BLaER1 treated with 17β-estradiol and CSF1 and Interleukin-3, amounts not matched to agents 10 nM and 100 nM (cell line): ENCODE measurements around the gene FUS.
"Not testable (repeated sequence)": the region's sequence is repeated elsewhere in the genome, so short reads cannot be mapped to it uniquely, and the experiment has no call there.

Experiments
- H3K27ac ChIP-seq, 11 experiments: shearing (Covaris generic); formaldehyde crosslinking; 2 replicates each; pipeline ENCODE4 v1.8.1; 2022
- H3K27me3 ChIP-seq, 11 experiments: shearing (Covaris generic); formaldehyde crosslinking; 2 replicates each; pipeline ENCODE4 v1.8.1; 2022
- H3K36me3 ChIP-seq, 11 experiments: shearing (Covaris generic); formaldehyde crosslinking; 2 replicates each; pipeline ENCODE4 v1.8.1; 2022
- H3K4me1 ChIP-seq, 10 experiments: shearing (Covaris generic); formaldehyde crosslinking; 2 replicates each; pipeline ENCODE4 v1.8.1; 2022
- H3K4me2 ChIP-seq, 11 experiments: shearing (Covaris generic); formaldehyde crosslinking; 2 replicates each; pipeline ENCODE4 v1.8.1; 2022
- H3K4me3 ChIP-seq, 10 experiments: shearing (Covaris generic); formaldehyde crosslinking; 2 replicates each; pipeline ENCODE4 v1.8.1; 2022
- H3K9ac ChIP-seq, 11 experiments: shearing (Covaris generic); formaldehyde crosslinking; 2 replicates each; pipeline ENCODE4 v1.8.1; 2022
- H3K9me3 ChIP-seq, 11 experiments: shearing (Covaris generic); formaldehyde crosslinking; replicated peaks in 1 of 11; 2 replicates each; pipeline ENCODE4 v1.8.1; 2022
- H4K20me1 ChIP-seq, 11 experiments: shearing (Covaris generic); formaldehyde crosslinking; 2 replicates each; pipeline ENCODE4 v1.8.1; 2022
- Cebpa-rat ChIP-seq, 11 experiments: shearing (Covaris generic); IDR thresholded peaks; 2 replicates each; pipeline ENCODE4 v1.8.1; 2022

The FUS gene

GRCh38 chr16:31142109-31143010, 37.6 kb upstream of the FUS start:
- H3K9me3 ChIP-seq = no peaks in the 10 kb centered on the region
- peak overlapping the region; percentile 68 to 86 (median 83) for H3K9ac ChIP-seq
- H3K27ac ChIP-seq = peak overlapping the region; percentile 74 to 88 (median 82)
- H3K4me2 ChIP-seq = peak overlapping the region; percentile 84 to 98 (median 95)
- H4K20me1 ChIP-seq = no peaks in the 10 kb centered on the region
- no peak for TF ChIP-seq Cebpa-rat (IDR thresholded peaks at IDR 0.05)
- no peaks in the 10 kb centered on the region for H3K27me3 ChIP-seq
- H3K36me3 ChIP-seq = no peaks in the 10 kb centered on the region
- peak overlapping the region; percentile 48 to 71 (median 58) for H3K4me3 ChIP-seq
- peaks cover 27 to 47% (median 37%) of the 10 kb centered on the region in 10 experiments for H3K4me1 ChIP-seq

DNA sequence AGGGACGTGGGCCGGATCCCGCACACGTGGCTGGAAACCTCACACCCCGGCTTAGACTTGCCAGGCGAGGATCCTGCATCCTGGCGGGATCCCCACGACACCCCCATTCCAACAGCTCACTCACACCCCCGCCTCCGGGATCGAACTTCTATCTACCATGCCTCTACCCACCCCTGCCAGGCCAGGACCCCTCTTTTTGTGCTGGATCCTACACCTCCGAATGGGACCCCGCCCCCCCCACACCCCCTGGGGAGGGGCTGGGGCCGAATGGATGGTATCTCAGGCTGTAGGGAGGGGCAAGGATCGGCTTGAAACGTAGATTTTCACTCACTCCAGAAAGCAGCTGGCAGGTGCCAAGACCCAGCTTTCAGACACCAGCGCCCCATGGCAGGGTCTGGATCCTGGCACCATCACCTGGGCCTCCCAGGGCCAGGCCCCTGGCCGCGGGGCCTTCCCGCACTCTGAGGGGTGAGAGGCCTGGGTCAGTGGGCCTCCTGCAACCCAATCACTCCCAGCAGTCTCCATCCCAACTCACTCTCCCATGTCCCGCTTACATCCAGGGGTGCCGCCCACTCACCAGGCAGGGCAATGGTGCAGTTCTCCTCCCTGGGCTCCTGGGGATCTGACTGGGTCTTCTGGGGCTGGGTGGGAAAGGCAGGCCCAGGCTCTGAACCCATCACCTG, 36.8 kb upstream of the FUS start:
- Histone ChIP-seq H3K4me1 (peaks cover 27 to 48% (median 38%) of the 10 kb centered on the region in 10 experiments), H3K9ac (peak overlapping the region; percentile 68 to 86 (median 83); a peak in 21 of 22 replicates)

GRCh38 chr16:31143694-31144148, 36.2 kb upstream of the FUS start:
- Histone ChIP-seq H3K27me3 (no peaks in the 10 kb centered on the region), H3K9me3 (no peaks in the 10 kb centered on the region), H3K9ac (no peak overlapping the region), H3K36me3 (no peaks in the 10 kb centered on the region), H3K27ac (no peak overlapping the region), H3K4me1 (peaks cover 27 to 49% (median 39%) of the 10 kb centered on the region in 10 experiments), H4K20me1 (no peaks in the 10 kb centered on the region), H3K4me3 (no peak overlapping the region), H3K4me2 (0 out of 22 replicates have a peak overlapping the region, but pooled peaks of 1 of the 11 experiments have one; percentile 98)
- no peak for TF ChIP-seq Cebpa-rat (IDR thresholded peaks at IDR 0.05)

More for the DNA sequence above, 36.8 kb upstream of the FUS start:
- Histone ChIP-seq H3K4me2 (peak overlapping the region; percentile 84 to 98 (median 95)), H3K36me3 (no peaks in the 10 kb centered on the region), H3K27me3 (no peaks in the 10 kb centered on the region), H3K9me3 (no peaks in the 10 kb centered on the region), H3K4me3 (peak overlapping the region; percentile 48 to 71 (median 58); a peak in 18 of 20 replicates), H4K20me1 (no peaks in the 10 kb centered on the region), H3K27ac (peak overlapping the region; percentile 74 to 88 (median 82); a peak in 21 of 22 replicates)
- TF ChIP-seq Cebpa-rat (IDR thresholded peaks at IDR 0.05) = no peak

- H3K27ac ChIP-seq, H3K27me3 ChIP-seq, H3K4me3 ChIP-seq, H3K9ac ChIP-seq, H3K36me3 ChIP-seq, H3K4me2 ChIP-seq, H4K20me1 ChIP-seq, H3K9me3 ChIP-seq: not testable (repeated sequence)
- H3K4me1 ChIP-seq = peaks cover 33 to 49% (median 42%) of the 10 kb centered on the region in 10 experiments
Measured at GRCh38 chr16:31144418-31144817, 35.5 kb upstream of the FUS start.

GRCh38 chr16:31145398-31145990, 34.4 kb upstream of the FUS start:
- H3K36me3 ChIP-seq = no peaks in the 10 kb centered on the region
- H3K27ac ChIP-seq = no peak overlapping the region
- no peak overlapping the region for H3K4me2 ChIP-seq
- TF ChIP-seq Cebpa-rat (IDR thresholded peaks at IDR 0.05) = no peak
- no peaks in the 10 kb centered on the region for H4K20me1 ChIP-seq
- no peak overlapping the region for H3K9ac ChIP-seq
- no peaks in the 10 kb centered on the region for H3K9me3 ChIP-seq
- peaks cover 38 to 54% (median 46%) of the 10 kb centered on the region in 10 experiments for H3K4me1 ChIP-seq
- no peak overlapping the region for H3K4me3 ChIP-seq
- H3K27me3 ChIP-seq = no peaks in the 10 kb centered on the region

DNA sequence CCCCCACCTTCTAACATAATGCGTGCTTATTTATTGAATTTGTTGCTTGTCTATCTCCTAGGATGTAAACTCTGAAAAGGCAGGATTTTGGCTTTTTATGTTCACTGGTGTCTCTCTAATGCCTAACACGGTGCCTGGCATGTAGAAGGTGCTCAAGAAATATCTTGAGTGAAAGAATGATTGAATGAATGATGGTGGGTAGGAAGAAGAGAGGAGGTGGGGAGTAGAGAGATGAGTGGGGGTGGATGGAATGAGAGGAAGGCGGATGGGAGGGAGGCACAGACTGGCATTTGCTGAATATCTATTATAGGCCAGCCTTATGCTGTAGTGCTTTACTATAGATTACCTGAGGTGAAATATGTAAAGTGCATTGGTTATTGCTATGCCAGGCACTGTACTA, 32.4 kb upstream of the FUS start:
- H3K36me3 ChIP-seq = no peaks in the 10 kb centered on the region
- H3K27ac ChIP-seq = no peak overlapping the region
- TF ChIP-seq Cebpa-rat (IDR thresholded peaks at IDR 0.05) = no peak
- no peaks in the 10 kb centered on the region for H3K9me3 ChIP-seq
- H3K4me1 ChIP-seq = peaks cover 32 to 56% (median 40%) of the 10 kb centered on the region in 10 experiments
- H3K27me3 ChIP-seq = no peaks in the 10 kb centered on the region
- H3K9ac ChIP-seq = no peak overlapping the region
- H3K4me2 ChIP-seq = no peak overlapping the region
- H4K20me1 ChIP-seq = no peaks in the 10 kb centered on the region
- no peak overlapping the region for H3K4me3 ChIP-seq

- Histone ChIP-seq H3K4me3 (no peak overlapping the region), H3K27ac (no peak overlapping the region), H3K4me1 (peaks cover 25 to 49% (median 33%) of the 10 kb centered on the region in 10 experiments), H3K36me3 (no peaks in the 10 kb centered on the region), H3K4me2 (peak overlapping the region in 5 of 11 experiments; percentile 80 to 94 (median 87); a peak in 7 of 22 replicates), H3K9ac (no peak overlapping the region), H4K20me1 (no peaks in the 10 kb centered on the region), H3K9me3 (no peaks in the 10 kb centered on the region), H3K27me3 (no peaks in the 10 kb centered on the region)
- no peak for TF ChIP-seq Cebpa-rat (IDR thresholded peaks at IDR 0.05)
Measured at GRCh38 chr16:31148281-31148728, 31.6 kb upstream of the FUS start.

- peak overlapping the region in 8 of 11 experiments; percentile 12 to 75 (median 60); a peak in 11 of 22 replicates for H3K9ac ChIP-seq
- H3K27ac ChIP-seq = peak overlapping the region; percentile 18 to 77 (median 57); a peak in 17 of 22 replicates
- TF ChIP-seq Cebpa-rat (IDR thresholded peaks at IDR 0.05) = no peak
Measured at GRCh38 chr16:31148896-31149295, 31.0 kb upstream of the FUS start.

More at GRCh38 chr16:31148896-31149295, 31.0 kb upstream of the FUS start:
- Histone ChIP-seq H3K4me2 (peak overlapping the region; percentile 48 to 94 (median 72); a peak in 19 of 22 replicates), H3K36me3 (no peaks in the 10 kb centered on the region), H3K27me3 (no peaks in the 10 kb centered on the region), H3K4me1 (peaks cover 25 to 49% (median 33%) of the 10 kb centered on the region in 10 experiments), H4K20me1 (no peaks in the 10 kb centered on the region), H3K4me3 (peak overlapping the region in 4 of 10 experiments; percentile 15 to 42 (median 34); a peak in 4 of 20 replicates), H3K9me3 (no peaks in the 10 kb centered on the region)
